Smooth muscle cell of the brain vasculature (primary cell): ENCODE results near the gene ABL2.
"Not testable (repeated sequence)": the region's sequence is repeated elsewhere in the genome, so short reads cannot be mapped to it uniquely, and the experiment has no call there.

ENCODE experiments used
- DNase-seq: peaks from one replicate; pipeline ENCODE4 v3.0.0-alpha.2; 2012; ENCODE audit warnings: low read depth, low spot score

Gene ABL2

DNA sequence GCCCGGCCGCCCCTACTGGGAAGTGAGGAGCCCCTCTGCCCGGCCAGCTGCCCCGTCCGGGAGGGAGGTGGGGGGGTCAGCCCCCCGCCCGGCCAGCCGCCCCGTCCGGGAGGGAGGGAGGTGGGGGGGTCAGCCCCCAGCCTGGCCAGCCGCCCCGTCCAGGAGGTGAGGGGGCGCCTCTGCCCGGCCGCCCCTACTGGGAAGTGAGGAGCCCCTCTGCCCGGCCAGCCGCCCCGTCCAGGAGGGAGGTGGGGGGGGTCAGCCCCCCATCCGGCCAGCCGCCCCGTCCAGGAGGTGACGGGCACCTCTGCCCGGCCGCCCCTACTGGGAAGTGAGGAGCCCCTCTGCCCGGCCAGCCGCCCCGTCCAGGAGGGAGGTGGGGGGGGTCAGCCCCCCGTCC is 93.8 kb downstream of the ABL2 start:
- DNase-seq, result not testable (repeated sequence)

DNA sequence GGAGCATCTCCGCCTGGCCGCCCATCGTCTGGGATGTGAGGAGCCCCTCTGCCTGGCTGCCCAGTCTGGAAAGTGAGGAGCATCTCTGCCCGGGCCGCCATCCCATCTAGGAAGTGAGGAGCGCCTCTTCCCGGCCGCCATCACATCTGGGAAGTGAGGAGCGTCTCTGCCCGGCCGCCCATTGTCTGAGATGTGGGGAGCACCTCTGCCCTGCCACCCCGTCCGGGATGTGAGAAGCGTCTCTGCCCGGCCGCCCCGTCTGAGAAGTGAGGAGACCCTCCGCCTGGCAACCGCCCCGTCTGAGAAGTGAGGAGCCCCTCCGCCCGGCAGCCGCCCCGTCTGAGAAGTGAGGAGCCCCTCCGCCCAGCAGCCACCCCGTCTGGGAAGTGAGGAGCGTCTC is 94.3 kb downstream of the ABL2 start:
- DNase-seq, result not testable (repeated sequence)

DNA sequence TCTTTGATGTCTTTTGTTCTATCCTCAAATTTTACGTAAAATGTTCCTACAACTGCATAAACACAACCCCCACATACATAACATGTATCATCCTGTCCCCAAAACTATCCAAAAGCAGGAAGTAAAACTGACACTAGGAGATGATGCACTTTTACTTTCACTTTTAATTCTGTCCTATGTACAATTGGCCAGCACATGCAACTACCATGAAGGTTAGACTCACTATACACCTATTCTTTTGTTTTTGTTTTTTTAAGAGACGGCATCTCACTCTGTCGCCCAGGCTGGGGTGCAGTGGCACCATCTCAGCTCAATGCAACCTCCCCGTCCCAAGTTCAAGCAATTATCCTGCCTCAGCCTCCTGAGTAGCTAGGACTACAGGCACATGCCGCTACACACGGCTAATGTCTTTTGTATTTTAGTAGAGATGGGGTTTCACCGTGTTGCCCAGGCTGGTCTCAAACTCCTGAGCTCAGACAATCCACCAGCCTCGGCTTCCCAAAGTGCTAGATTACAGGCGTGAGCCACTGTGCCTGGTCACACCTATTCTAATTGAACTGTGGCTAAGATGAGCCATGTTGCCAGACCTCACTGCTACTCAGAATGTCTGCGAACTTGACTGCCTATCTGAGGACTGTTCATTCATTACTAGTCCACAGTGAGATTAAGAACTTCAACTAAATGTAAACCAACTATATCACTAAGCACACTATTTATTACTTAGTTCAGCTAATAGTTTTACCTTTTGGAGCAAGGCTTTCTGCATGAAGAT is 99.6 kb downstream of the ABL2 start:
- no peak for DNase-seq

DNA sequence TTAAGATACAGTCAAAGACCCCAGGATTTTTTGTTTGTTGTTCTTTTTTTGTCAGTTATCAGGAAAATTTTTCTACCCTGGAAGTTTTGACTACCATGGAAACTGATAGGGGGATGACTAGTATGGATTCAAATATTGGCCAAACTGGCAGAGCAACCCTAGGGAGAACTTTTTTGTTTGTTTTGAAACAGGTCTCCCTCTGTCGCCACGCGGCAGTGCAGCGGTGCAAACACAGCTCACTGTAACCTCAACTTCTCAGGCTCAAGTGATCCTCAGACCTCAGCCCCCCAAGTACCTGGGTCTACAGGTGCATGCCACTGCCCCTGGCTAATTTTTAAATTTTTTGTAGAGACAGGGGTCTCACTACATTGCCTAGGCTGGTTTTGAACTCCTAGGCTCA is 101.0 kb downstream of the ABL2 start:
- no peak for DNase-seq

DNA sequence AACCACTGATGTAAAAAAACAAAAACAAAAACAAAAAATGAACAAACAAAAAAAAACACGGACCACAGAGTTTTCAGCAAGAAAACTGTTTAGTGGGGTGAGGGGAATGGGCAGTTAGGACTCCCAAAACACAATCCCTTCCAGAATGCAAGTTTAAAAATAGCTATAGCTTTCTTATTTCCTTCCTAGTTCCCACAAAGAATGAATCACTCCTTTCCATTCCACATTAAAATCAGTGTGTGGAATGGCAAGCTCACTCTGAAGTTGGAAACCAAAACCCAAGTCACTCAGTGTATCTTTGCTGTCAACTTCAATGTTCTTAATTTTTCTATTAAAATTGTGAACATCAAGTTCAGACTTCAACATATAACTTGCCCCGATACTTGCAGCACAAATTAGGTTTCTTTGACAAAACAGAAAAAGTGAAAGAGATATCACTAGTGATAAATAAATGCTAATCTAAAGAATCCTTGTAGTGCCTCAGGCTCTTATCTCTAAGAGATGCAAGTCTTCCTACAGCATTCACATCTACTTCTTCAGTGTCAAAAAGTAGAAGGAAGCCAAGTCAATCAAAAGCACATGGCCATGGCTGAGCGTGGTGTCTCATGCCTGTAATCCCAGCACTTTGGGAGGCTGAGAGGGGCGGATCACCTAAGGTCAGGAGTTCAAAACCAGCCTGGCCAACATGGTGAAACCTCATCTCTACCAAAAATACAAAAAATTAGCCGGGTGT is 102.1 kb downstream of the ABL2 start:
- no peak for DNase-seq

DNA sequence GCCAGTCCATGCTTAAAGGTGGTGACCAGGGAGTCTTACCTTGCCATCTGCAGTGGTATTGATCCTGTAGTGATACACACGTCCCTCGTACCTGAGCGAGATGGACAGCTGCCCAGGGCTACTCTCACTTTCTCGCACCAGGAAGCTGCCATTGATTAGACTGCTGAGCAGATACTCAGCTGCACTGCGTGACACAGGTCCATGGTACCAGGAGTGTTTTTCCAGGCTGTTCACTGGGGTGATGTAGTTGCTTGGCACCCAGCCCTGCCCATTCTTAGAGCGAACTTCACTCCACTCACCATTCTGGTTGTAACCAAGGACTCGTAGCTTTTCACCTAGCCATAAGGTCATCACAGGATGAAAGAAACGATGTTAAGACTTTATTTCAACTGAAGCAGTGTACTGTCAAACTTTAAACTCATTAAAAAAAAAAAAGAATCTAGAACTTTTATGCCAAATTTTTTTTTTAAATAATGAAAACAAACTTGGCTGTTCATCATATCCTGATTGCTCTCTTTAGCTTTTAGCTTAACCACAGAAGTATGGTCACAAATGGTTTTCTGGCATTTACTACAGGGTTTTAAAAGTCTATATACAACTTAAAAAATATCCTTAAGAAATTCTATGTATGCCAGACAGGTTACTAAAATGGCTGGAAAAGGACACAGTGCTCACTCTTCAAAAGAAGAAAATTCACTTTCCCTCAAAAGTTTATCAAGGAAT is 103.0 kb downstream of the ABL2 start:
- DNase-seq, result no peak

DNA sequence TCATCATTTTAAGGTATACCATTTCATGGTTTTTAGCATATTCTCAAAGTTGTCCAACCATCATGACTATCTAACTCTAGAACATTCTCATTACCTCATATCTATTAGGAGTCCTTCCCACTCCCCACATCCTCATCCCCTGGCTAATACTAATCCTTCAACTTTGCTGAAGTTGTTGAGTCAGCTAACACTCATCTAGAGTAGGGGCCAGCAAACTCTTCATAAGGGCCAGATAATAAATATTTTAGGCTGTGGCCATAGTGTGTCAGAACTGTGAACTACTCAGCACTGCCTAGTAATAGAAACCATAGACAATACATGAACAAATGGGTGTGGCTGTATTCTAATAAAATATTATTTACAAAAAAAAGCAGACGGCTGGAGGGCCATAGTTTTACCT is 104.6 kb downstream of the ABL2 start:
- no peak for DNase-seq

DNA sequence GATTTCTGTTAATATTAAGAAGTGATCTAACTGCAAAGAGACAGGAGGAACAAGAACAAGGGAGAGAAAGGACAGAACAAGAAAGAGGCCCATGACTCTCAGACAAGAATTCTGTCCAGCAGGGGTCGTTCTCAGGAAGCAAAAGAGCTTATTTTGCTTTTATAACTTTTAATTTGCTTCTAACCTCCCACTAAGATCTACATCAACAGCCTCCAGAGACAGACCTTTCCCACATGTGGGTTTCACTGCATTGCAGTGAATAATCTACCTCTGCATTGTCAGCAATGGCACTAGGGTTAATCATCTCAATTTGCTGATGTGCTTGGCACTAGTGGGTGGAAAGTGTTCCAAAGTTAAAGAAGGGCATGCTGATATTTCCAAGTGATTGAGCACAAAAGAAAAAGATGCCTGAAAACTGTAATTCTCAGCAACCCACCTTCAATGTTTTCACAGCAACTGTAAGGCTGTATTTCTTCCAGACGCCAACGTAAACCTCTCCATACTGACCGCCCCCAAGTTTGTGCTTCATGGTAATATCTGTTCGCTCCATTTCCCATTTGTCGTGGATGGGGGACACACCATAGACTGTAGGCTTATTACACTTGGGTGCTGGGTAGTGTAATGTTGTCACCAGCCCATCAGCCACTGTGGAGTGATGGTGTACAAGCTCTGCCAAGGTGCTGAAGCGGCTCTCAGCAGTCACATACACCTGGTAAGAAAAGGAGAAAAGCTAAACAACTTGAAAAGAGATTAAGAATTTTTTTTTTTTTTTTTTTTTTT is 108.1 kb downstream of the ABL2 start:
- peak; percentile 46 for DNase-seq

DNA sequence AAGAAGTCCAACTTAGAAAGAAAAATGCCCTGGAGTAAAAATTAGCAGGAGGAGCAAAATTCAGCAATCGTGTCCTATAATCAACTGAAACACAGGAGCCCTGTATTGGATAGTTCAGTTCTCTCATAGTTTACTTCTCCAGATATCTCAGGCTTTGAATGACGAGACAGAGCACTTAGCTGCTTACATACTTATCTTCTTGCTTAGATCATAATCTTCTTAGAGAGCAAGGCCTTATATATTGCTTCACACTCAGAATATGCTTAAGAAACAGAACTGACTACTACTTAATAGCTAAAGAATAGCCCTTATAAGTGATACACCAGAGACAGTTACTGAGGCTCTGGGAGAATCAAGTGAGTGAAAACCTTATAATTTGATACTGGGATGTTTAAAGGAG is 108.7 kb downstream of the ABL2 start:
- DNase-seq, result no peak

DNA sequence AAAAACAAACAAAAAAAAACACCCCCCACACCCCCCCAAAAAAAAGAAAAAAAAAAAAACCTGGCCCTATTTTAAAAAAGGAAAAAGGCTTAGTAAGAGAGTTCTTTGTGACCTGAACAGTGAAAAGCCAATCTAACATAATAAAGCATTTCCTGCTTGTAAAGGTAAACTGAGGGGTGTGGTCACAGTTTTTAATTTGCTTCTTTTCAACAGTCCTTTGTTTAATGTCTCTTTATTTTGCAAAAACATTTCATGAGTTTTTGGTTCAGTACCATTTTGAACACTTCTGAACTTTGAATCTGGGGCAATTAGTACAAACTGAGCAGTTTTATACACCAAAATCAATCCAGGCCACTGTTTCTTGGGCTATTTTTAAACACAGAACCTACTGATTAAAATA is 110.0 kb downstream of the ABL2 start:
- no peak for DNase-seq

DNA sequence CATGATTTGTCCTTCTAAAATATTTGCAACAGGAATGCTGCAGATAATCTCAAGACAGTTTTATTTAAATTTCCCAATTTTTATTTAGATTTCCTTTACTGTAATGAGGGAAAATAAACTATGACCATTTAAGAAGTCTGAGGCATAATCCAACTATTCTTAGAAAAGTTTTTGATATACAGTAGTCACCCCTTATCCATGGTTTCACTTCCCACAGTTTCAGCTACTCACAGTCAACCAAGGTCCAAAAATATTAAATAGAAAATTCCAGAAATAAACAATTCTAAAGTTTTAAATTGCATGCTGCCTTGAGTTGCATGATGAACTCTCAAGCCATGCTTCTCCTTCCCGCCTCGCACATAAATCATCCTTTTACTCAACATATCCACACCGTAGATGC is 114.3 kb downstream of the ABL2 start:
- no peak for DNase-seq

DNA sequence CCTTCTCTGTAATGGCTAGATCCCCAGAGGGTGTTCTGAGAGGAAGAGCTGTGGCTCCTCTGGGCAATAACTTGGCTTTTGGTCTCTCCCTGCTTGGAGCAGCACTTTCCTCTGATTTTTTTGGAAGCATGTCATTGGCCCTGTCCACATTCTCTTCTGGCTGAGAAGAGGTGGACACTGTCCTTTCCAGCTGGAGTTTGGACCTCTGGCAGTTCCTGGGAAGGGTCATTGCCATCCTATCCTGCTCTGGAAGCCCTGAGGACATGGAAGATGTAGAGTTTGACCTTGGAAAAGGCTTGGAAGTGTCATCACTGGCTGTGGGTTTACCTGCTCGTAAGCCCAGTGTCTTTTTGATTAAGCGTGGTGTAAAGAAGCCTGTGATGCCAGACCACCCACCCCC is 120.8 kb downstream of the ABL2 start:
- DNase-seq, result no peak

DNA sequence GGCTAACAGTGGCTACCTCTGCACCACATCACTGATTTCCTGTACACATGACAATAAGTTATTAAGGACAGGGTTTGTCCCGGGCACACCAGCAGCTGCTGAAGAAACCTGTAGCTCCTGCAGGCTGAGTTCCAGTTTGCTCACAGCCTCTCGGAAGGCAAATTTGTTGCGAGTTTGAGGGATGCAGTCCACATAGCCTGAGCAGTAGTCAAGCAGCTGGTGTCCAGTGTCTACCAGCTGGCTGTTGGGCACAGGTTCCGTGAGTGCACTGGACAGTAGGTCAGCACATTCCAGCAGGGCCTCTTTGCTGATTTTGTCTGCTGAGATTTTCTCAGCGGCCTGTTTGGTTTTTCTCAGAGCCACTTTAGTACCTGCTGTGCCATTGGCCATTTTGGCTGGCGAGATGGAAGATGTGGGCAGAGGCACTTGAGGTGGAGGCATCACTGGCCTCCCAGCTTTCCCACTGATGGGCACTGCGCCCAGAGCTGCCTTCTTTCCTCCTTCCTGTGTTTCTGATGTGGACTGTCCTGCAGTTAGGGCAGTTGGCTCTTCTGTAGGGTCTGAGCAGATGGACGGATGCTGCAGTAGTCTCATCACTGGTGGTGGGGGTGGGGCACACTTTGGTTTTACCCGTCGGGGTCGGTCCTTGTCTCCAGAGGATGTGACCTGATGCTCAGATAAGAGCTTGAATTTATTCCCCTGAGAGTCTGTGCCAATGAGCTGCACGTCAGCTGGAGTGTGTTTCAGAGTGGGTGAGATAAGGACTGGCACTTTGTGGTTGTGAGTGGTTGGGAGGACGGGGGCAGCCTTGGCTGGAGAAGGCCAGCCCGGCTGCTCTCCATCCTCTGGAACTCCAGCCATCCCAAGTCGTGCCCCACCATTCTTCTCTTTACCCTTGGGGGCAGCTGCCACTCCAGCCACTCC is 121.5 kb downstream of the ABL2 start:
- no peak for DNase-seq

DNA sequence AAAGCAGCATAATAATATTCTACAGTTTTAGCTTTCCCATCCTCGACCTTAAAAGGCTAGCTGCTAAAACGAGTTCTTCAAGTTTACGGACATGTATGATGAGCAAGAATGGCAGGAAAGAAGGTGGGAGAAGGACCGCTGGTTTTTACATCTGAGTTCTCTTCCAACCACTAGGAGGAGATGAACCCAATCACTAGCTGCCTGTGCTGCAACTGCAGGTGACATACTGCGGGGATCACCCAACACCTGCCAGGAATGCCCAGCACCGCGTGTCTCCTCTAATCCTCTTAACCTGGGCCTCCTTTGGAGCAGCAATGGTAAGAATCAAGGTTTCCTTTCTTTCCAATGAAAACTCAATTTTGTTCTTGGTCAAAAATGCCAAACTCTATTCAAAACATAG is 124.1 kb downstream of the ABL2 start:
- DNase-seq, result no peak

DNA sequence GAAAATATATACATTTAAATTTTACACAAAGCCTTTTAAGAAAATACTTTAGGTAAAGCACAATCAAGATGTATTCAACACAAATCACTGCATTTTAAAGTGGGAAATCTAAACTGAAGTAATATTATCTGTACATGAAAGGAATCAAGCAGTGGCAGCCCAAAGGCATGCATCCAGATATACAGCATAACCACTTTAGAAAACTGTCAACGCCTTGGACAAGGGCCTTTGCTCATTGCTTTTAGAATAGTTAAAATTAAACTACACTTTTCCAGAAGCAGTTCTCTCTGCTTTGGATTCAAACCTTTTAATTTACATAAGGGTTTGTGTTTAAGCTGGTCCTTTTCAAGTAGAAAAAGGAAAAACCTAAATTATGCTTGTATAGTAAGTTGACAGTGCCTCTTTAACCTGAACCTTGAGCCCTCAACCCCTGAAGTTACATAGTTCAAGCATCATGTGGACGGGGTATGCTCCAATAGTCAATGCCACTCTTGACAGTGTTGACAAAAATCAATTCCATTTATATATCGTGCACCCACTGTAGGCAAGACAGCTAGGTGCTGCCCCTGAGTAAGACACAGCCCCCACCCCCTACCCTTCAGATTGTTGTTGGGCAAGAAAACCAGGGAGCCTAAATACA is 124.7 kb downstream of the ABL2 start:
- no peak for DNase-seq

DNA sequence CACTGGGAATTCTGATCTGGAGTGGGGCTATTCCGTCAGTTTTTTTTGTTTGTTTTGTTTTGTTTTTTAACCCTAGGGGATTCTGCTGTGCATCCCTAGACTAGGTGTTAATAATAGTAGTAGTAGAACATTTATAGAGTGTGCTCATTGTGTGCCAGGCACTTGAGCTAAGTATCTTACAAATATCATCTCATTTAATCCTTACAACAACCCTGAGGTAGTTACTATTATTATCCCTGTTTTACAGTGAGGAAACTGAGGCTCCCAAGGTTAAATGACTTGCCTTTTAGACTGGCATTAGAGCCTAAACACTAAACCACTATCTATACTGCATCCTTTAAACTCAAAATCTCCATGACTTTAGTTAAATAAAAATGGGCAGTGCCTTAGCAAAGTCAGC is 125.5 kb downstream of the ABL2 start:
- no peak for DNase-seq

DNA sequence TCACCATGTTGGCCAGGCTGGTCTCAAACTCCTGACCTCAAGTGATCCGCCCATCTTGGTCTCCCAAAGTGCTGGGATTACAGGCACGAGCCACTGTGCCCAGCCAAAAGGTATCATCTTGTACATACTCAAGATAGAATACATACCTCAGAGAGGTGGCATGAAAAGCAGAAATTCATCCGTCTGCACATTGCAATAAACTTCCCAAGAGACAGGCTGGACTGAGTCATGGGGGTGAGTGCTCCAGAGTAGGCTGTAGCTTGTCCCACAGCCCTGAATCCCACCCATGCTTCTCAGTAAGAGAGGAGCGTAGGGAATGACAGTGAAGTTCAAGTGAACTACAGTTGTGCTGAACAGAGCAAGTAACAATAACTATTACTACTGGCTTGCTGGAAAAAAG is 127.9 kb downstream of the ABL2 start:
- DNase-seq, result no peak

DNA sequence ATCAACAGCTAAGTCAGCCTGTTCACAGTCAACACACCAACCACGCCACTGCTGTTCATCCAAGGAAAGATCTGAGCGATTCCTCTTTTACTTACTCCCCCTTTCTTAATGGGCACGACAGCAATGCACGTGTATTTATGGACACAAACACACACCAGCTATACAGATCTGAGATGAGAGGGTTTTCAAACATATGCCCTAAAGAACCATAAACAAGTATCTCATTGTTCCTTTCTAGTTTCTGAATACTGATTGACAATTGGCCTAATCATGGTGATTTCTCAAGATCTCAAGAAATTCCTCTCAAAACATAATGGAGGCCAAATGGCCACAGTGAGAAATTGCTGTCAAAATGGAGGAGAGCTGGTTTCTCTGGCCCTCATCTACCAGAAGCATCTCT is 129.6 kb downstream of the ABL2 start:
- DNase-seq, result no peak

DNA sequence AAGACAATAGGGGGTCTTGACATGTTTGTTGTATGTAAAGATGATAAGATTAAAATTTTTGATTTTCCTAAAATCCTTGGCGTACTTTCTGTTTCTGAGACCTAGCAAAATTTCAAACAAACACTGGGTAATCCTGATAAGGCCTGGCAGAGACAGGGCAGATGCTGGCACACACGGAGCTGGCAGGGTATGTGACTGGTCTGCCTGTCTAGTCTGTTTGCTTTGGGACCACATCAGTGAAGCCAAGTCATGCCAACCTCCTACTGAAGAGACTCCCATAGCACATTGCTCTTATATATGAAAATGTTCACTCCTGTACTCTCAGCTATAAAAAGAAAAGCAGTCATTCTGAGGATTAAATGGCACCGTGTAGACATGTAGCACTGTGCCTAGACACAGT is 133.6 kb downstream of the ABL2 start:
- DNase-seq, result no peak

DNA sequence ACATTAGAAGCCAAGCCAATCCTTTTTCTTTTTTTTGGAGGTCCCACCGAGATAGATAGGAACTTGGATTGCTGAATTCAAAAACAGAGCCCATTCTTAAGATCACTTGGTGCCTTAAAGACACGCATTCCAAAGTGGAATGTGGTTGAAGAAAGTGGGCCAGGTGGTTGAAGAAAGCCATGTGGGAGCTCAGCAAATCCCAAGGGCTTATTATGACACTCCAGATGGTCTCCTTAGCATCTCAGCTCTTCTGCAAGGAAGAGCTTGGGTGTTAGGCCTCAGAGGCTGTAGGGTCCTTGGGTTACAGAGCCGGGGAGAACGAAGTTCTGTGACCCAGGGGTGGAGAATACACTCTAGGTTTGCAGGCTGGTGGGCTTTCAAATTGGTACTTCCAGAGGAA is 134.1 kb downstream of the ABL2 start:
- no peak for DNase-seq
